Panc1 (cell line): ENCODE data around the gene SNX15. TPM values are rescaled to one million over a fixed set of nuclear protein-coding genes. Genes with fewer than 3 reads are reported as not detected.

Experiments
- ATAC-seq: fragments of 200-7000 bp; cut with Tn5 transposase; 2 replicates; pipeline ENCODE4 v1.9.1; 2020; ENCODE audit warnings: mild to moderate bottlenecking, moderate library complexity
- BruUV-seq: library from RNA; stranded (reverse); fragments of 400-500 nt; replicated peaks from 2 replicates; lab custom pipeline; 2021; lab: Mats Ljungman, UMichigan
- CTCF ChIA-PET: fragments of 300-600 bp; sonication (Branson Sonifier 250); formaldehyde crosslinking; loops from one replicate; lab custom pipeline; 2022; ENCODE audit warnings: antibody characterized with exemption; lab: Charles Lee
- POLR2A ChIA-PET: fragments of 300-600 bp; sonication (Branson Sonifier 250); formaldehyde crosslinking; loops from one replicate; lab custom pipeline; 2022; ENCODE audit warnings: antibody characterized with exemption; lab: Charles Lee
- DNase-seq: peaks from one replicate; pipeline ENCODE4 v3.0.0-alpha.2; 2010; ENCODE audit warnings: low read depth, low spot score
- H3K27ac ChIP-seq: 2 replicates; pipeline ENCODE4 v1.5.1; 2011; ENCODE audit warnings: mild to moderate bottlenecking, low read length, inconsistent platforms
- H3K27me3 ChIP-seq: fragments of 200-500 bp; sonication (Bioruptor generic); 2 replicates; pipeline ENCODE4 v1.6.0; 2014; ENCODE audit warnings: low read length, inconsistent platforms; ENCODE audit not compliant: control insufficient read depth, insufficient read depth
- H3K36me3 ChIP-seq: fragments of 200-500 bp; sonication (Bioruptor generic); 2 replicates; pipeline ENCODE4 v1.5.1; 2014; ENCODE audit warnings: inconsistent platforms, mild to moderate bottlenecking, low read length, moderate library complexity; ENCODE audit not compliant: control insufficient read depth, insufficient read depth
- H3K4me1 ChIP-seq: 2 replicates; pipeline ENCODE4 v1.5.1; 2011; ENCODE audit warnings: inconsistent platforms, mild to moderate bottlenecking, low read length, moderate library complexity; ENCODE audit not compliant: control insufficient read depth, insufficient read depth
- H3K4me3 ChIP-seq, 2 experiments: 2 replicates each; pipeline ENCODE4 v1.5.1; 2011 to 2012; ENCODE audit warnings: low read depth in 2 of 2, low read length in 2 of 2, mild to moderate bottlenecking in 2 of 2, inconsistent platforms in 1 of 2, moderate library complexity in 1 of 2
- H3K9me3 ChIP-seq: fragments of 200-500 bp; sonication (Bioruptor generic); 2 replicates; pipeline ENCODE4 v1.5.1; 2014; ENCODE audit warnings: low read depth, mild to moderate bottlenecking, inconsistent platforms, low read length, moderate library complexity; ENCODE audit not compliant: control insufficient read depth, insufficient read depth
- POLR2AphosphoS5 ChIP-seq: IDR thresholded peaks from 2 replicates; pipeline ENCODE4 v1.6.1; 2012; ENCODE audit warnings: mild to moderate bottlenecking, low read depth, low read length, moderate library complexity
- SIN3A ChIP-seq: IDR thresholded peaks from 2 replicates; pipeline ENCODE4 v1.6.1; 2012; ENCODE audit warnings: low read depth, mild to moderate bottlenecking, low read length, moderate library complexity, borderline replicate concordance; ENCODE audit not compliant: insufficient read depth
- TCF7L2 ChIP-seq: IDR thresholded peaks from 2 replicates; pipeline ENCODE4 v1.6.1; 2011; ENCODE audit warnings: mild to moderate bottlenecking, low read depth, low read length, inconsistent platforms
- in situ Hi-C: cut with HindIII; loops from 2 replicates; pipeline ENCODE4 v1.10.0; 2016; ENCODE audit warnings: low sequenced_read_pairs, low pct_unique_long_range_greater_than_20kb
- intact Hi-C: fragments of 100-400 bp; cut with micrococcal nuclease; formaldehyde crosslinking; loops from one replicate; pipeline ENCODE4 v1.10.0; 2022; ENCODE audit not compliant: unreplicated experiment
- microRNA-seq: library from miRNA; unstranded; fragments of <30 nt; microRNA quantifications from one replicate; pipeline ENCODE4 v1.1.0, GENCODE V29; 2020; ENCODE audit not compliant: unreplicated experiment
- total RNA-seq: library from RNA; stranded (reverse); gene quantifications from one replicate; pipeline ENCODE4 v1.2.1, GENCODE V29; 2021; ENCODE audit not compliant: unreplicated experiment
- TF ChIP-seq, protein P1 (sequence below), 2 experiments: IDR thresholded peaks; 2 replicates each; pipeline ENCODE4 v1.6.1; 2011 to 2012; ENCODE audit warnings: low read depth in 2 of 2, control low read depth in 1 of 2, low read length in 1 of 2, mild to moderate bottlenecking in 1 of 2, moderate library complexity in 1 of 2; ENCODE audit not compliant: insufficient read depth in 1 of 2

SNX15 gene
- total RNA-seq, 1 experiment from 2014 or later, result 51.5 TPM

- Histone ChIP-seq H3K4me1 (peaks cover 7% of the 10 kb centered on the region; the same call in 1 of the 2 replicates), H3K4me3 (no peak overlapping the region), H3K9me3 (no peaks in the 10 kb centered on the region), H3K27ac (no peak overlapping the region), H3K36me3 (peaks cover 3% of the 10 kb centered on the region; the same call in 1 of the 2 replicates), H3K27me3 (no peaks in the 10 kb centered on the region)
- intact Hi-C loops, result no loop called here
- ChIA-PET CTCF (no interaction called here), POLR2A (interaction anchor here (0.6 kb wide), 1 partner anchor 41 kb away, joined by 3 read pairs; no protein-coding TSS in a partner anchor)
- DNase-seq (no peak), ATAC-seq (no peak)
- BruUV-seq, result no TSS peak
- TF ChIP-seq POLR2AphosphoS5 (no peak), TCF7L2 (no peak), SIN3A (no peak)
- TF ChIP-seq, protein P1, sequence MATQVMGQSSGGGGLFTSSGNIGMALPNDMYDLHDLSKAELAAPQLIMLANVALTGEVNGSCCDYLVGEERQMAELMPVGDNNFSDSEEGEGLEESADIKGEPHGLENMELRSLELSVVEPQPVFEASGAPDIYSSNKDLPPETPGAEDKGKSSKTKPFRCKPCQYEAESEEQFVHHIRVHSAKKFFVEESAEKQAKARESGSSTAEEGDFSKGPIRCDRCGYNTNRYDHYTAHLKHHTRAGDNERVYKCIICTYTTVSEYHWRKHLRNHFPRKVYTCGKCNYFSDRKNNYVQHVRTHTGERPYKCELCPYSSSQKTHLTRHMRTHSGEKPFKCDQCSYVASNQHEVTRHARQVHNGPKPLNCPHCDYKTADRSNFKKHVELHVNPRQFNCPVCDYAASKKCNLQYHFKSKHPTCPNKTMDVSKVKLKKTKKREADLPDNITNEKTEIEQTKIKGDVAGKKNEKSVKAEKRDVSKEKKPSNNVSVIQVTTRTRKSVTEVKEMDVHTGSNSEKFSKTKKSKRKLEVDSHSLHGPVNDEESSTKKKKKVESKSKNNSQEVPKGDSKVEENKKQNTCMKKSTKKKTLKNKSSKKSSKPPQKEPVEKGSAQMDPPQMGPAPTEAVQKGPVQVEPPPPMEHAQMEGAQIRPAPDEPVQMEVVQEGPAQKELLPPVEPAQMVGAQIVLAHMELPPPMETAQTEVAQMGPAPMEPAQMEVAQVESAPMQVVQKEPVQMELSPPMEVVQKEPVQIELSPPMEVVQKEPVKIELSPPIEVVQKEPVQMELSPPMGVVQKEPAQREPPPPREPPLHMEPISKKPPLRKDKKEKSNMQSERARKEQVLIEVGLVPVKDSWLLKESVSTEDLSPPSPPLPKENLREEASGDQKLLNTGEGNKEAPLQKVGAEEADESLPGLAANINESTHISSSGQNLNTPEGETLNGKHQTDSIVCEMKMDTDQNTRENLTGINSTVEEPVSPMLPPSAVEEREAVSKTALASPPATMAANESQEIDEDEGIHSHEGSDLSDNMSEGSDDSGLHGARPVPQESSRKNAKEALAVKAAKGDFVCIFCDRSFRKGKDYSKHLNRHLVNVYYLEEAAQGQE (IDR thresholded peaks at IDR 0.05; ENCODE audit: insufficient read depth in 1 of 2, low read depth in 2 of 2, low read length in 1 of 2), result no peak
- in situ Hi-C loops, result no loop called here
These were observed 62.4 kb downstream of the SNX15 start for GRCh38 chr11:65089621-65090020.

Small RNA genes within 50 kb of the gene (microRNA-seq; reads per million reads assigned to microRNA genes)
- not detected for gene MIR6879

Other genes with a start within 250 kb of the SNX15 start
- gene SF1, start 248.9 kb upstream of the SNX15 start, total RNA-seq, result 360 TPM
- gene MAP4K2, start 224.2 kb upstream of the SNX15 start, total RNA-seq, result 46.4 TPM
- 54.5 TPM for gene MEN1, start 216.9 kb upstream of the SNX15 start, total RNA-seq
- gene CDC42BPG, start 182.8 kb upstream of the SNX15 start, total RNA-seq, result 4.1 TPM
- gene EHD1, start 148.8 kb upstream of the SNX15 start, total RNA-seq, result 186 TPM
- 28.8 TPM for gene ATG2A, start 110.2 kb upstream of the SNX15 start, total RNA-seq
- gene PPP2R5B, start 102.8 kb upstream of the SNX15 start, total RNA-seq, result 14.0 TPM
- gene GPHA2, start 91.5 kb upstream of the SNX15 start, total RNA-seq, result not detected
- not detected for gene MAJIN, start 55.3 kb upstream of the SNX15 start, total RNA-seq
- gene BATF2, start 30.5 kb upstream of the SNX15 start, total RNA-seq, result 1.6 TPM
- gene ARL2, start 13.3 kb upstream of the SNX15 start, total RNA-seq, result 177 TPM
- gene SAC3D1, start 13.8 kb downstream of the SNX15 start, total RNA-seq, result 55.6 TPM
- gene NAALADL1, start 31.1 kb downstream of the SNX15 start, total RNA-seq, result 0.23 TPM
- 92.9 TPM for gene CDCA5, start 56.6 kb downstream of the SNX15 start, total RNA-seq
- 68.4 TPM for gene ZFPL1, start 56.8 kb downstream of the SNX15 start, total RNA-seq
- gene VPS51, start 68.8 kb downstream of the SNX15 start, total RNA-seq, result 101 TPM
- 85.4 TPM for gene TM7SF2, start 84.4 kb downstream of the SNX15 start, total RNA-seq
- 27.1 TPM for gene ZNHIT2, start 90.3 kb downstream of the SNX15 start, total RNA-seq
- 1,001 TPM for gene FAU, start 94.7 kb downstream of the SNX15 start, total RNA-seq
- 111 TPM for gene MRPL49, start 94.9 kb downstream of the SNX15 start, total RNA-seq
- 64.3 TPM for gene SYVN1, start 107.1 kb downstream of the SNX15 start, total RNA-seq
- gene SPDYC, start 142.8 kb downstream of the SNX15 start, total RNA-seq, result not detected
- 256 TPM for gene CAPN1, start 154.5 kb downstream of the SNX15 start, total RNA-seq
- gene POLA2, start 234.5 kb downstream of the SNX15 start, total RNA-seq, result 39.0 TPM